Osteocyte (in vitro differentiated cells): Measurements from ENCODE around the gene PSMC2. TPM values are rescaled to one million over a fixed set of nuclear protein-coding genes. Genes with fewer than 3 reads are reported as not detected.

Source experiments
- DNase-seq: peaks from one replicate; pipeline ENCODE4 v3.0.0; 2021; ENCODE audit warnings: mixed read lengths; ENCODE audit not compliant: unreplicated experiment; ENCODE audit errors: extremely low spot score
- H3K27ac Mint-ChIP-seq: one replicate; pipeline ENCODE4 v1.8.0; 2021; ENCODE audit warnings: mild to moderate bottlenecking, mixed read lengths; ENCODE audit not compliant: unreplicated experiment
- H3K27me3 Mint-ChIP-seq: one replicate; pipeline ENCODE4 v1.8.0; 2021; ENCODE audit warnings: mixed read lengths; ENCODE audit not compliant: unreplicated experiment
- H3K36me3 Mint-ChIP-seq: one replicate; pipeline ENCODE4 v1.8.0; 2021; ENCODE audit warnings: mixed read lengths; ENCODE audit not compliant: unreplicated experiment
- H3K4me1 Mint-ChIP-seq: one replicate; pipeline ENCODE4 v1.8.0; 2021; ENCODE audit warnings: mixed read lengths; ENCODE audit not compliant: unreplicated experiment
- H3K4me3 Mint-ChIP-seq: one replicate; pipeline ENCODE4 v1.8.0; 2021; ENCODE audit warnings: mild to moderate bottlenecking, moderate library complexity, mixed read lengths; ENCODE audit not compliant: unreplicated experiment
- H3K9me3 Mint-ChIP-seq: one replicate; pipeline ENCODE4 v1.8.0; 2021; ENCODE audit warnings: mixed read lengths; ENCODE audit not compliant: unreplicated experiment
- CTCF ChIP-seq: fragments of 200-600 bp; sonication (generic); IDR thresholded peaks from 2 replicates; pipeline ENCODE4 v1.5.0; 2021; ENCODE audit warnings: antibody characterized with exemption, mild to moderate bottlenecking, moderate library complexity
- total RNA-seq: library from RNA; stranded (reverse); gene quantifications from 2 replicates; pipeline ENCODE4 v1.2.1, GENCODE V29; 2021

The PSMC2 gene
- total RNA-seq, 1 donor from 2014 or later = 130 TPM

DNA sequence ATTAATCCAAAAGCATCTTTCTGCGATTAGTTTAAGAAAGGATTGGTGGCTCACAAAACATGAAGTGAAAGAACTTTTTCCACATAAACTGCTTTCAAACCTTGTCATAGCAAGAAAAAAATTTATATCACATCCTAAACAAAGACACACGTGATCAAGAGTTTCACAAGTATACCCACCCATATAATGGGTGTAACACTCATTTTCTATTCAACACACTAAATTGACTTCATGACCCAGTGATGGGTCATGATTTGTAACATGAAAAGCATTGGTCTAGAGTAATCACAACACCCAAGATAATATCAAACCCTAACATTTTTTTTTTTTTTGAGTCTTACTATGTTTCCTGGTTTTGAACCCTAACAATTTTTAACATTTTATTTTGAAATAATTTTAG, 32.6 kb upstream of the PSMC2 start:
- no peak overlapping the region for H3K27ac Mint-ChIP-seq

GRCh38 chr7:103316380-103316941, 31.0 kb upstream of the PSMC2 start:
- H3K4me3 Mint-ChIP-seq = no peak overlapping the region
- no peaks in the 10 kb centered on the region for H3K4me1 Mint-ChIP-seq
- no peak for DNase-seq
- H3K9me3 Mint-ChIP-seq = no peaks in the 10 kb centered on the region
- H3K36me3 Mint-ChIP-seq = peaks cover 66% of the 10 kb centered on the region
- no peaks in the 10 kb centered on the region for H3K27me3 Mint-ChIP-seq
- no peak for TF ChIP-seq CTCF
- no peak overlapping the region for H3K27ac Mint-ChIP-seq

More for the DNA sequence above, 32.6 kb upstream of the PSMC2 start:
- H3K36me3 Mint-ChIP-seq = peaks cover 72% of the 10 kb centered on the region
- no peaks in the 10 kb centered on the region for H3K9me3 Mint-ChIP-seq
- no peaks in the 10 kb centered on the region for H3K27me3 Mint-ChIP-seq
- no peaks in the 10 kb centered on the region for H3K4me1 Mint-ChIP-seq
- TF ChIP-seq CTCF = no peak
- H3K4me3 Mint-ChIP-seq = no peak overlapping the region
- no peak for DNase-seq

DNA sequence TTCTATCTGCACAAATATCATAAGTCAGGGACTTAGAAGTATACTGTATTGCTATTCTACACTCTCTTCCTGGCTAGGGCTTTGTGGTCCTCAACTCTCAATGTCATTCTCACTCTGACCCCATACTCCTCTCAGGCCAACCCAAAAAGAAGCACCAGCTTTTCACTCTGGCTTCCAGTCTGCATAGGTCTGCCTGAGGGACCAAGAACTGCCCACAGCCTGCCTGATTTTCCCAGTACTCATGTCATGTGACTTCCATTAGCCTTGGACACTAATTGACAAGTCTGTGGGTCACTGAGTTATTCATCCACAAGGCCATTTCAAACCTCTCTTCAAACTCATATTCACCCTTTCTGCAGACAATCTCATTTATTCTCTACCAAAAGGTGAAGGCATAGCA, 30.4 kb upstream of the PSMC2 start:
- Mint-ChIP-seq H3K27ac (no peak overlapping the region), H3K36me3 (peaks cover 63% of the 10 kb centered on the region), H3K4me1 (no peaks in the 10 kb centered on the region), H3K9me3 (no peaks in the 10 kb centered on the region), H3K4me3 (no peak overlapping the region), H3K27me3 (no peaks in the 10 kb centered on the region)
- no peak for TF ChIP-seq CTCF
- DNase-seq = no peak

GRCh38 chr7:103325744-103326143, 21.7 kb upstream of the PSMC2 start:
- Mint-ChIP-seq H3K27me3 (no peaks in the 10 kb centered on the region), H3K4me3 (no peak overlapping the region), H3K36me3 (peaks cover 37% of the 10 kb centered on the region), H3K4me1 (no peaks in the 10 kb centered on the region), H3K27ac (no peak overlapping the region), H3K9me3 (no peaks in the 10 kb centered on the region)
- TF ChIP-seq CTCF = no peak
- no peak for DNase-seq

DNA sequence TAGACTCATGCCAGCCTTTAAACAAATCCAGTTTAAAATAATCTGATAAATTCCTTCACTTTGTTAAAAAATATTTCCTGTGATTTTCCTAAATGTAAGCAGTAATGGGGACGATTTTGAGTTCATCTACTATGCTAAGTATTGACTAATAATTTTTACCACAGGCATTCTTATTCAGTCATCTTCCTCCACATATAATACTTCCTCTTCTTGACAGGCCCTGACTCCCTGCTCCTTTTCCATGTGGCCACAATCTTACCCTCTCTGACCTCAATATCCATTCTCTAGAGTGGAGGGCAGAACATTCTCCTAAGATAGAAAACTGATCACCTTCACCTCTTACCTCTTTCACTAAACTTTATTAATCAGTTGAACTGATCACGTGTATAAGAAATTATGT, 10.7 kb upstream of the PSMC2 start:
- Mint-ChIP-seq H3K4me1 (peaks cover under 1% of the 10 kb centered on the region), H3K9me3 (no peaks in the 10 kb centered on the region), H3K27me3 (no peaks in the 10 kb centered on the region), H3K4me3 (no peak overlapping the region), H3K27ac (no peak overlapping the region), H3K36me3 (peaks cover 49% of the 10 kb centered on the region)
- DNase-seq = no peak
- no peak for TF ChIP-seq CTCF
